SKM-1 treated with dmso at 0.1 percent for 144 hours (cell line): ENCODE results near the gene PUS1.
"Not testable (repeated sequence)": the region's sequence is repeated elsewhere in the genome, so short reads cannot be mapped to it uniquely, and the experiment has no call there.

Experiments used
- DNase-seq: peaks from one replicate; lab custom pipeline; 2025; ENCODE audit not compliant: unreplicated experiment; lab: John Stamatoyannopoulos, UW

Gene PUS1

GRCh38 chr12:131959641-131960589, 30.8 kb downstream of the PUS1 start:
- no peak for DNase-seq

DNA sequence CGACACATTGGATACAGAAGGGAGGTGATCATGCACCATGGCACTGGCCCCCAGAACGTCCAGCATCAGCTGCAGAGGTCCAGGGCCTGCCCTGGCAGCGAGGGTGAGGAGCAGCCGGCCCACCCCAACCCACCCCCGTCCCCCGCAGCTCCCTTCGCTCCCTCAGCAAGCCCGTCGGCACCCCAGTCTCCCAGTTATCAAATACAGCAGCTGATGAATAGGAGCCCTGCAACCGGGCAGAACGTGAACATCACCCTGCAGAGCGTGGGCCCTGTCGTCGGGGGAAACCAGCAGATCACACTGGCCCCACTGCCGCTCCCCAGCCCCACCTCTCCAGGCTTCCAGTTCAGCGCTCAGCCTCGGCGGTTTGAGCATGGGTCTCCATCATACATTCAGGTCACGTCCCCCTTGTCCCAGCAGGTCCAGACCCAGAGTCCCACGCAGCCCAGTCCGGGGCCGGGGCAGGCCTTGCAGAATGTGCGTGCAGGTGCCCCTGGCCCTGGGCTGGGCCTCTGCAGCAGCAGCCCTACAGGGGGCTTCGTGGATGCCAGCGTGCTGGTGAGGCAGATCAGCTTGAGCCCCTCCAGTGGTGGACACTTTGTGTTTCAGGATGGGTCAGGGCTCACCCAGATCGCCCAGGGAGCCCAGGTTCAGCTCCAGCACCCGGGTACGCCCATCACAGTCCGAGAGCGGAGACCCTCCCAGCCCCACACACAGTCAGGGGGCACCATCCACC, 31.7 kb downstream of the PUS1 start:
- not testable (repeated sequence) for DNase-seq

- not testable (repeated sequence) for DNase-seq
Measured at GRCh38 chr12:131961328-131961727, 32.3 kb downstream of the PUS1 start.

GRCh38 chr12:131962069-131962468, 33.0 kb downstream of the PUS1 start:
- no peak for DNase-seq

- DNase-seq: no peak
Measured at GRCh38 chr12:131963381-131963780, 34.3 kb downstream of the PUS1 start.

DNA sequence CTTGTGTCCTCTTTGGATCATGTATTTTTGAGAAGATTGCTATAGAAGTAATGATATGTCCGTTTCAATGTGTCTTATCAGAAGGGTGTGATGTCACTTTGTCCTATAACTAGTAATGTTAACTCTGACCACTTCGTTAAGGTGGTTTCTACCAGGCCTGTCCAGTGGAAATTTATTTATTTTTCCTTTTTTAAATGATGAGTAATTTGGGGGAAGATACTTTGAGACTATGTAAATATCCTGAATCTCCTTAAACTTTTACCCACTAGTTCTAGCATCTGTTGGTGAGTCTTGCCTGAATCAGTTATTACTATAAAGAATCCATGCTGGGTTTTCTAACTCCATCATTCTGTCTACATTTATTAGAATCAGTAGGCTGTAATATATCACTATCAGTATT, 36.0 kb downstream of the PUS1 start:
- no peak for DNase-seq

GRCh38 chr12:131971226-131971625, 42.1 kb downstream of the PUS1 start:
- no peak for DNase-seq

DNA sequence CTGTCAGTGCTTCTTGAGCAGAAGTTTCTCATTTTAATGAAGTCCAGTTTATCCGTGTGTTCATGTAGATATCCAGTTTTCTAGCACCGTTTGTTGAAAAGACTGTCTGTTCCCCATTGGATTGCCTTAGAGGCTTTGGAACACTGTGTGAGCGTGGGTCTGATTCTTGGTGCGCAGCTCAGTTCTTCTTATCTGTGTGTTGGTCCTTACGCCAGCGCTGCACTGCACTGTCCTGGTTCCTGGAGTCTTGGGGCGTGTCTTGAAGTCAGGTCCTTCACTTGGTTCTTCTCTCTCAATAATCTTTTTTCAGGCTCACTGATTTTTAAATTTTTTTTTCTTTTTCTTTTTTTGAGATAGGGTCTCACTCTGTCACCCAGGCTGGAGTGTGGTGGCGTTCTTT, 46.2 kb downstream of the PUS1 start:
- DNase-seq: no peak

- DNase-seq: no peak
Measured at GRCh38 chr12:131979606-131980005, 50.5 kb downstream of the PUS1 start.

- DNase-seq: no peak
Measured at GRCh38 chr12:131980263-131980662, 51.2 kb downstream of the PUS1 start.

GRCh38 chr12:131981388-131981787, 52.3 kb downstream of the PUS1 start:
- no peak for DNase-seq

- DNase-seq: no peak
Measured at GRCh38 chr12:131982041-131982440, 53.0 kb downstream of the PUS1 start.

- DNase-seq: no peak
Measured at GRCh38 chr12:131983026-131983425, 54.0 kb downstream of the PUS1 start.

DNA sequence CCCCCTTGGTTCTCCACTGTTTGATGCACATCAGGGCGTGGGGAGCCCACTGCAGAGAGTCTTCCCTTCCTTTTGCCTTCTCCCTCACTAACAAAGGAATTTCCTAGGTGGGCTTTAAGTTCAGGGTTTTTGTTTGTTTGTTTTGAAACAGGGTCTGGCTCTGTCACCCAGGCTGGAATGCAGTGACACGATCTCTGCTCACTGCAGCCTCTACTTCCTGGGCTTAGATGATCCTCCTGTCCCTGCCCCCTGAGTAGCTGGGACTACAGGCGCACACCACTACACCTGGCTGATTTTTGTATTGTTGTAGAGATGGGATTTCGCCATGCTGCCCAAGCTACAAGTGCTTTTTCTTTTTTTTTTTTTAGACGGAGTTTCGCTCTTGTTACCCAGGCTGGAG, 54.5 kb downstream of the PUS1 start:
- DNase-seq: no peak

GRCh38 chr12:131984334-131984733, 55.3 kb downstream of the PUS1 start:
- DNase-seq: no peak

GRCh38 chr12:131985510-131985875, 56.4 kb downstream of the PUS1 start:
- peak; percentile 64 for DNase-seq

DNA sequence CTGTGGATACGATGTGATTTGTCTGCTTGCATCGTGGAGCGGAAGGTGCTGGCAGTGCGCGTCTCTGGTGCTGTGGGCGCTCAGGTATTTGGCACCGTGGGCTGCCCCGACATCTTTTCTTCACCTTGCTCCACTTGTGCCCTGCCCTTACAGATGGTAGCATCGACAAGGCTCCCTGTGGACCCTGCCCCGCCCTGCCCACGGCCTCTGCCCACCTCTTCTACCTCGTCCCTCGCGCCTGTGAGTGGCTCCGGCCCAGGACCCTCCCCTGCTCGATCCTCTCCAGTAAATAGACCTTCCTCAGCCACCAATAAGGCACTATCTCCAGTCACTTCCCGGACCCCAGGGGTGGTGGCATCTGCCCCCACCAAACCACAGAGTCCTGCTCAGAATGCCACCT, 57.3 kb downstream of the PUS1 start:
- DNase-seq: no peak

GRCh38 chr12:131986910-131987309, 57.8 kb downstream of the PUS1 start:
- DNase-seq: no peak

- no peak for DNase-seq
Measured at GRCh38 chr12:131987552-131987951, 58.5 kb downstream of the PUS1 start.

GRCh38 chr12:131988054-131988796, 59.1 kb downstream of the PUS1 start:
- no peak for DNase-seq

GRCh38 chr12:131989021-131989420, 59.9 kb downstream of the PUS1 start:
- no peak for DNase-seq
